Dedifferentiated amniotic fluid mesenchymal stem cell (primary cell): ENCODE measurements around the gene PWWP2B.

Source experiments
- DNase-seq: peaks from one replicate; pipeline ENCODE4 v3.0.0-alpha.2; 2016; ENCODE audit errors: extremely low spot score

PWWP2B gene

GRCh38 chr10:132394201-132394811, 2.7 kb upstream of the PWWP2B start:
- DNase-seq = no peak

- DNase-seq = no peak
These were observed 1.9 kb upstream of the PWWP2B start for GRCh38 chr10:132394936-132395703.

- no peak for DNase-seq
These were observed 1.1 kb upstream of the PWWP2B start for GRCh38 chr10:132395704-132396493.

- peak; percentile 19 for DNase-seq
These were observed 435 bp upstream of the PWWP2B start for GRCh38 chr10:132396494-132397035.

GRCh38 chr10:132397671-132398565, 918 bp downstream of the PWWP2B start:
- DNase-seq = peak; percentile 39

- DNase-seq = no peak
These were observed 1.6 kb downstream of the PWWP2B start for GRCh38 chr10:132398566-132398991.

GRCh38 chr10:132399117-132400035, 2.4 kb downstream of the PWWP2B start:
- no peak for DNase-seq

- no peak for DNase-seq
These were observed 3.1 kb downstream of the PWWP2B start for GRCh38 chr10:132400041-132400546.

GRCh38 chr10:132400547-132401151, 3.6 kb downstream of the PWWP2B start:
- DNase-seq = no peak

- DNase-seq = no peak
These were observed 4.6 kb downstream of the PWWP2B start for GRCh38 chr10:132401401-132402118.

GRCh38 chr10:132402781-132403241, 5.8 kb downstream of the PWWP2B start:
- no peak for DNase-seq

- no peak for DNase-seq
These were observed 6.6 kb downstream of the PWWP2B start for GRCh38 chr10:132403511-132404168.

- DNase-seq = no peak
These were observed 7.3 kb downstream of the PWWP2B start for GRCh38 chr10:132404169-132404880.

- no peak for DNase-seq
These were observed 8.0 kb downstream of the PWWP2B start for GRCh38 chr10:132404911-132405462.

- no peak for DNase-seq
These were observed 8.5 kb downstream of the PWWP2B start for GRCh38 chr10:132405463-132405991.

GRCh38 chr10:132406181-132406580, 9.2 kb downstream of the PWWP2B start:
- DNase-seq = no peak

GRCh38 chr10:132406750-132407149, 9.8 kb downstream of the PWWP2B start:
- no peak for DNase-seq
